IMR-90 (cell line): ENCODE data around the gene TLCD2.

Experiments
- FOS ChIP-seq: fragments of 150-350 bp; IDR thresholded peaks from 2 replicates; pipeline ENCODE4 v1.6.1; 2016; ENCODE audit warnings: low read depth, low read length
- MAFK ChIP-seq: IDR thresholded peaks from 2 replicates; pipeline ENCODE4 v1.6.1; 2012; ENCODE audit warnings: low read depth, low read length, improper control_type of control experiment
- MAZ ChIP-seq: IDR thresholded peaks from 2 replicates; pipeline ENCODE4 v1.6.1; 2012; ENCODE audit warnings: low read depth, mild to moderate bottlenecking, low read length, improper control_type of control experiment, moderate library complexity, borderline replicate concordance
- MXI1 ChIP-seq: IDR thresholded peaks from 2 replicates; pipeline ENCODE4 v1.6.1; 2012; ENCODE audit warnings: low read depth, mild to moderate bottlenecking, low read length, moderate library complexity, borderline replicate concordance
- NFE2L2 ChIP-seq: fragments of 150-350 bp; IDR thresholded peaks from 2 replicates; pipeline ENCODE4 v1.6.1; 2016; ENCODE audit warnings: low read depth, mild to moderate bottlenecking, low read length
- POLR2A ChIP-seq: IDR thresholded peaks from 2 replicates; pipeline ENCODE4 v1.6.1; 2012; ENCODE audit warnings: mild to moderate bottlenecking, low read depth, low read length
- RAD21 ChIP-seq: IDR thresholded peaks from 2 replicates; pipeline ENCODE4 v1.6.1; 2012; ENCODE audit warnings: low read length, improper control_type of control experiment
- RCOR1 ChIP-seq: IDR thresholded peaks from 2 replicates; pipeline ENCODE4 v1.6.1; 2012; ENCODE audit warnings: mild to moderate bottlenecking, low read length, improper control_type of control experiment; ENCODE audit not compliant: insufficient replicate concordance
- TF ChIP-seq, protein P1 (sequence below): conservative IDR thresholded peaks from 2 replicates; pipeline ENCODE4 v1.5.1; 2012; ENCODE audit warnings: mild to moderate bottlenecking, low read depth, low read length, improper control_type of control experiment

DNA sequence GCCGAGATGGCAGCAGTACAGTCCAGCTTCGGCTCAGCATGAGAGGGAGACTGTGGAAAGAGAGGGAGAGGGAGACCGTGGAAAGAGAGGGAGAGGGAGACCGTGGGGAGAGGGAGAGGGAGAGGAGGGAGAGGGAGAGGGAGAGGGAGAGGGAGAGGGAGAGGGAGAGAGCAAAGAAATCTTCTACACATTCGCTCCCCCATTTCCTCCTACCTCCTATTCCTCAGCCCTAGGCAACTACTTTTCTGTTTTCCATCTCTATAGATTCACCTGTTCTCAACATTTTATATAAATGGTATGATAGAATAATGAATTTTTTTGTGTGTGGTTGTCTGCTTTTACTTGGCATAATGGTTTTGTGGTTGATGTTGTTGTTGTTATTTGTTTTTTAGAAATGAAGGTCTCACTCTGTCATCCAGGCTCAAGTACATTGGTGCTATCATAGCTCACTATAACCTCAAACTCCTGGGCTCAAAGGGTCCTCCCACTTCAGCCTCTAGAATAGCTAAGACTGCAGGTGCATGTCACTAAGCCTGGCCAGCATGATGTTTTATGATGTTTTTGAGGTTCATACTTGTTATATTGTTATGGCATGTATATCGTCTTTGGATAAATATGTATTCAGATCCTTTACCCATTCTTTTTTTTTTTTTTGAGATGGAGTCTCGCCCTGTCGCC, 19.5 kb downstream of the TLCD2 start:
- TF ChIP-seq, protein P1, sequence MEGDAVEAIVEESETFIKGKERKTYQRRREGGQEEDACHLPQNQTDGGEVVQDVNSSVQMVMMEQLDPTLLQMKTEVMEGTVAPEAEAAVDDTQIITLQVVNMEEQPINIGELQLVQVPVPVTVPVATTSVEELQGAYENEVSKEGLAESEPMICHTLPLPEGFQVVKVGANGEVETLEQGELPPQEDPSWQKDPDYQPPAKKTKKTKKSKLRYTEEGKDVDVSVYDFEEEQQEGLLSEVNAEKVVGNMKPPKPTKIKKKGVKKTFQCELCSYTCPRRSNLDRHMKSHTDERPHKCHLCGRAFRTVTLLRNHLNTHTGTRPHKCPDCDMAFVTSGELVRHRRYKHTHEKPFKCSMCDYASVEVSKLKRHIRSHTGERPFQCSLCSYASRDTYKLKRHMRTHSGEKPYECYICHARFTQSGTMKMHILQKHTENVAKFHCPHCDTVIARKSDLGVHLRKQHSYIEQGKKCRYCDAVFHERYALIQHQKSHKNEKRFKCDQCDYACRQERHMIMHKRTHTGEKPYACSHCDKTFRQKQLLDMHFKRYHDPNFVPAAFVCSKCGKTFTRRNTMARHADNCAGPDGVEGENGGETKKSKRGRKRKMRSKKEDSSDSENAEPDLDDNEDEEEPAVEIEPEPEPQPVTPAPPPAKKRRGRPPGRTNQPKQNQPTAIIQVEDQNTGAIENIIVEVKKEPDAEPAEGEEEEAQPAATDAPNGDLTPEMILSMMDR: no peak
- TF ChIP-seq RCOR1: no peak
- TF ChIP-seq MXI1: no peak
- no peak for TF ChIP-seq MAFK
- no peak for TF ChIP-seq POLR2A
- no peak for TF ChIP-seq NFE2L2
- TF ChIP-seq RAD21: no peak
- TF ChIP-seq FOS: no peak
- no peak for TF ChIP-seq MAZ
